H1 (cell line): ENCODE measurements around the gene MYL6B. TPM values are rescaled to one million over a fixed set of nuclear protein-coding genes. Genes with fewer than 3 reads are reported as not detected.
A peak's percentile ranks its signal among the peaks of the same experiment; 100 is the strongest.

ENCODE experiments used
- BACH1 ChIP-seq: IDR thresholded peaks from 2 replicates; pipeline ENCODE4 v1.6.1; 2012; ENCODE audit warnings: low read length, improper control_type of control experiment
- BRCA1 ChIP-seq: IDR thresholded peaks from 2 replicates; pipeline ENCODE4 v1.6.1; 2012; ENCODE audit warnings: low read depth, low read length, improper control_type of control experiment
- CEBPB ChIP-seq: IDR thresholded peaks from 2 replicates; pipeline ENCODE4 v1.6.1; 2012; ENCODE audit warnings: low read depth, low read length
- CHD7 ChIP-seq: fragments of 300-600 bp; sonication (generic); IDR thresholded peaks from 2 replicates; pipeline ENCODE4 v1.7.1; 2012; ENCODE audit warnings: low read length, moderate library complexity, mild to moderate bottlenecking, inconsistent platforms; ENCODE audit not compliant: insufficient replicate concordance
- CREB1 ChIP-seq: IDR thresholded peaks from 2 replicates; pipeline ENCODE4 v1.6.1; 2012; ENCODE audit warnings: inconsistent platforms
- FOSL1 ChIP-seq: IDR thresholded peaks from 2 replicates; pipeline ENCODE4 v1.6.1; 2011; ENCODE audit warnings: mild to moderate bottlenecking, low read depth, low read length, moderate library complexity; ENCODE audit not compliant: insufficient read depth
- KDM5A ChIP-seq: fragments of 200-600 bp; IDR thresholded peaks from 2 replicates; pipeline ENCODE4 v1.7.1; 2012; ENCODE audit warnings: mild to moderate bottlenecking, low read length, inconsistent platforms, mixed read lengths
- NRF1 ChIP-seq: IDR thresholded peaks from 2 replicates; pipeline ENCODE4 v1.6.1; 2011; ENCODE audit warnings: mild to moderate bottlenecking, low read depth, low read length, improper control_type of control experiment
- RBBP5 ChIP-seq: IDR thresholded peaks from 2 replicates; pipeline ENCODE4 v1.7.1; 2012; ENCODE audit warnings: low read depth, mild to moderate bottlenecking, inconsistent platforms, low read length, moderate library complexity, borderline replicate concordance
- RNF2 ChIP-seq: fragments of 200-900, 300-1000 bp; sonication (generic); IDR thresholded peaks from 2 replicates; pipeline ENCODE4 v1.7.1; 2016; ENCODE audit warnings: borderline replicate concordance, low read depth, mild to moderate bottlenecking, antibody characterized with exemption, low read length; ENCODE audit not compliant: poor library complexity, severe bottlenecking; ENCODE audit errors: missing control alignments
- TCF12 ChIP-seq: IDR thresholded peaks from 2 replicates; pipeline ENCODE4 v1.6.1; 2011; ENCODE audit warnings: low read depth, mild to moderate bottlenecking, low read length
- polyA plus RNA-seq, 7 experiments: library from polyadenylated mRNA; depleted of rRNA in 3 of 7; stranded (reverse) in 5 of 7; unstranded in 2 of 7; fragments of >200 nt in 5 of 7; fragments of 200-250 nt in 2 of 7; gene quantifications; 1 replicate in 5 of 7; 2 replicates in 1 of 7; 4 replicates in 1 of 7; pipeline versions ENCODE4 v1.2.1 to v1.2.3, GENCODE V29; 2011 to 2013; ENCODE audit warnings: missing spikeins in 2 of 7, mixed read lengths in 2 of 7
- total RNA-seq: library from RNA; stranded (reverse); fragmentation: NEBNext Ultra II Directional; extraction: Animal tissue kit (Norgen Biotek cat#: 25700); gene quantifications from 2 replicates; pipeline ENCODE4 v1.2.1, GENCODE V29; 2021

Gene MYL6B
- total and polyA plus RNA-seq, 2 of the 8 experiments (the other 6 are each of a cell fraction or from before 2014, with no cell fraction given), result 163 to 202 TPM

- TF ChIP-seq CHD7 (no peak), KDM5A (no peak), CEBPB (no peak), RNF2 (no peak), BACH1 (no peak), FOSL1 (no peak), NRF1 (no peak; the same call in 1 of the 2 replicates), BRCA1 (no peak), TCF12 (no peak), RBBP5 (no peak), CREB1 (peak; percentile 93)
Observed at GRCh38 chr12:56116267-56117081, 35.9 kb upstream of the MYL6B start, which contains the start of gene RPL41 (continued).
